Measurements from ENCODE around the gene TSPAN8.

- TF ChIP-seq CTCF (IDR thresholded peaks at IDR 0.05) (no peak), ZFX (IDR thresholded peaks at IDR 0.05; ENCODE audit: borderline replicate concordance) (no peak)
Measured at GRCh38 chr12:71107936-71108335, 49.9 kb downstream of the TSPAN8 start.

All from 22Rv1 (cell line).